ENCODE measurements around the gene PTGS1. TPM values are rescaled to one million over a fixed set of nuclear protein-coding genes. Genes with fewer than 3 reads are reported as not detected.

Gene PTGS1
- total and polyA plus RNA-seq, 4 donors: 0.84 to 5.3 (median 1.1) TPM

GRCh38 chr9:122348288-122348777, 22.5 kb upstream of the PTGS1 start:
- no peak overlapping the region for H3K27ac ChIP-seq (ENCODE audit: low read depth in 1 of 2, low read length in 2 of 2)
- no peak for DNase-seq (ENCODE audit: low spot score)
- no peaks in the 10 kb centered on the region for H3K27me3 ChIP-seq (ENCODE audit: control insufficient read depth in 4 of 4, insufficient read depth in 4 of 4, low read length in 3 of 4)
- H3K9me3 ChIP-seq (ENCODE audit: control insufficient read depth in 4 of 4, low read length in 3 of 4): no peaks in the 10 kb centered on the region
- peaks cover 3 to 12% (median 9%) of the 10 kb centered on the region in 4 donors for H3K4me1 ChIP-seq (ENCODE audit: control insufficient read depth in 4 of 4, insufficient read depth in 4 of 4, low read length in 3 of 4)
- H3K36me3 ChIP-seq (ENCODE audit: control insufficient read depth in 4 of 4, insufficient read depth in 3 of 4, low read depth in 1 of 4, low read length in 3 of 4): no peaks in the 10 kb centered on the region
- TF ChIP-seq FOXA2 (IDR thresholded peaks at IDR 0.05) (no peak), CTCF (IDR thresholded peaks at IDR 0.05; ENCODE audit: low read depth, low read length, missing input control) (no peak), JUND (IDR thresholded peaks at IDR 0.05) (no peak), YY1 (IDR thresholded peaks at IDR 0.05) (no peak), RAD21 (IDR thresholded peaks at IDR 0.05) (no peak), HNF4G (IDR thresholded peaks at IDR 0.05) (no peak), FOXA1 (IDR thresholded peaks at IDR 0.05) (no peak), GABPA (IDR thresholded peaks at IDR 0.05 in 1 of 2, conservative IDR thresholded peaks at IDR 0.05 in 1 of 2) (no peak), SP1 (IDR thresholded peaks at IDR 0.05) (no peak), NR2F2 (IDR thresholded peaks at IDR 0.05) (no peak), EGR1 (IDR thresholded peaks at IDR 0.05; ENCODE audit: low read depth in 2 of 2) (no peak), HNF4A (conservative IDR thresholded peaks at IDR 0.05) (no peak)
- H3K9ac ChIP-seq (ENCODE audit: low read depth in 1 of 2, low read length in 2 of 2): no peak overlapping the region
- H3K4me3 ChIP-seq (ENCODE audit: low read depth in 1 of 3, low read length in 3 of 3): no peak overlapping the region
- WGBS: 76% methylated on average over 12 of the region's 12 CpGs

- peaks cover 3 to 12% (median 9%) of the 10 kb centered on the region in 4 donors for H3K4me1 ChIP-seq (ENCODE audit: control insufficient read depth in 4 of 4, insufficient read depth in 4 of 4, low read length in 3 of 4)
- no peak overlapping the region for H3K9ac ChIP-seq (ENCODE audit: low read depth in 1 of 2, low read length in 2 of 2)
- no peaks in the 10 kb centered on the region for H3K9me3 ChIP-seq (ENCODE audit: control insufficient read depth in 4 of 4, low read length in 3 of 4)
- DNase-seq (ENCODE audit: low spot score): no peak
- no peaks in the 10 kb centered on the region for H3K36me3 ChIP-seq (ENCODE audit: control insufficient read depth in 4 of 4, insufficient read depth in 3 of 4, low read depth in 1 of 4, low read length in 3 of 4)
- no peaks in the 10 kb centered on the region for H3K27me3 ChIP-seq (ENCODE audit: control insufficient read depth in 4 of 4, insufficient read depth in 4 of 4, low read length in 3 of 4)
- H3K4me3 ChIP-seq (ENCODE audit: low read depth in 1 of 3, low read length in 3 of 3): no peak overlapping the region
- TF ChIP-seq RXRA (IDR thresholded peaks at IDR 0.05) (no peak), YY1 (IDR thresholded peaks at IDR 0.05) (no peak), HNF4G (IDR thresholded peaks at IDR 0.05) (no peak), TAF1 (conservative IDR thresholded peaks at IDR 0.05) (no peak), SP1 (IDR thresholded peaks at IDR 0.05) (no peak), FOXA2 (IDR thresholded peaks at IDR 0.05) (no peak), NR2F2 (IDR thresholded peaks at IDR 0.05) (no peak), GABPA (IDR thresholded peaks at IDR 0.05 in 1 of 2, conservative IDR thresholded peaks at IDR 0.05 in 1 of 2) (no peak), FOXA1 (IDR thresholded peaks at IDR 0.05) (no peak), MAX (IDR thresholded peaks at IDR 0.05) (no peak), CTCF (IDR thresholded peaks at IDR 0.05; ENCODE audit: low read depth, low read length, missing input control) (no peak)
- 57% methylated on average over 2 of the region's 2 CpGs for WGBS
- H3K27ac ChIP-seq (ENCODE audit: low read depth in 1 of 2, low read length in 2 of 2): no peak overlapping the region
These were observed 22.0 kb upstream of the PTGS1 start for GRCh38 chr9:122348791-122349190.
